ENCODE measurements around the gene SEMA3D.
A peak's percentile ranks its signal among the peaks of the same experiment; 100 is the strongest.
"Not testable (repeated sequence)": the region's sequence is repeated elsewhere in the genome, so short reads cannot be mapped to it uniquely, and the experiment has no call there.

SEMA3D gene

DNA sequence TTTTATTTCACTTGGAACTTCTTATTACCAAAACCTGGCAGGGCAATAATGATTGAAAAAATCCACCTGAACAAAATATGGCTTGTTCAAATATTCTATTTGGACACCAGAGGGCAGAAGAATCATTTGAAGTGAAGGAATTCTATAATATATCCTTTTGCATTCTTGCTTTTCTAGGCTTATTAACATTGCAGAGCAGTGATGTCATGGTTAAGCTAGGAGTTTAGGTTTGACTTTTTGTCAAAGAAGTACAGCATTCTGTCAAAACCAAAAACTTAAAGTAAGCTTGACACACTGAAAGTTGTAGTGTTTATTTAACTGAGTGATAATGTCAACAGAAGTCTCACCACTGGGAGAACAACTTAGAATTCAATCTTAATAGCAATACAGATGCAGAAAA is 156.0 kb downstream of the SEMA3D start:
- DNase-seq (ENCODE audit: low read depth): peak; percentile 48

DNA sequence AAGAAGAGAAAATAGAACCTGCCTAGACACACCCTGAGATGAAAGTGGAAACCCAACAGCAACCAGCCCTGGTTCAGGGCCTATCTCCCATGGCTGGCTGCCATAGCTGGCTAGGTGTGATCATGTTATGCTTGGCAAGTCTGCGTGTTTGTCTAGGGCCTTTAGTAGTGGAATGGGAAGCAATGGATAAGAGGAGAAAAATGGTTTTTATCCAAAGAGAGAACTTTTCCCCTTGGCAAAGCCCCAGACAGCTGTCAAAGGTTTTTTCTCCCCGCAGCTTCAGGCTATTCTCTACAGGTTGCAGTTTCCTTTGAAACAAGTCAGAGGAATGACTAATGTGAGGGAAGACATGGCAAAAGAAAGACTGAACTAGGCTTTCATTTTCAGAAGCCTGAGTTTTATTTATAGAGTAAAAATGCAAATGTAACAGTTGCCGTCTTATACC is 161.5 kb downstream of the SEMA3D start:
- DNase-seq (ENCODE audit: low read depth): no peak

DNA sequence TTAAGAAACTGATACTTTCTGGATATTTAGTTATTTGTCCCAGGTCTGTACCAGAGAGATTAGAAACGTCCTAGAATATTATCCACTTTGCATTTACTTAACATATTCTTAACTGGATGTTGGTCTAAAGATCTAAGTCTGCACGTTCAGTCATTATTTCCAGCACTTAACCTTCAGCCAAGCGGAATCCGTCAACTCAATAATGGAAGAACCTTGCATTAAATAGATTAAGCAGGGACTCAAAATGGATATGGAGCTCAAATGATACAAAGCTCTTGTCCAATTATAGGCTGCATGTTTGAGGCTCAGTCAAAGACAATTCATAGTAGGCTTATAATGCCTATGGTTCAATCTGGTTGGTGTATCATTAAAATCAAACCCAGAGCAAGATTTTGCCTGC is 162.9 kb downstream of the SEMA3D start:
- DNase-seq (ENCODE audit: low read depth): no peak

DNA sequence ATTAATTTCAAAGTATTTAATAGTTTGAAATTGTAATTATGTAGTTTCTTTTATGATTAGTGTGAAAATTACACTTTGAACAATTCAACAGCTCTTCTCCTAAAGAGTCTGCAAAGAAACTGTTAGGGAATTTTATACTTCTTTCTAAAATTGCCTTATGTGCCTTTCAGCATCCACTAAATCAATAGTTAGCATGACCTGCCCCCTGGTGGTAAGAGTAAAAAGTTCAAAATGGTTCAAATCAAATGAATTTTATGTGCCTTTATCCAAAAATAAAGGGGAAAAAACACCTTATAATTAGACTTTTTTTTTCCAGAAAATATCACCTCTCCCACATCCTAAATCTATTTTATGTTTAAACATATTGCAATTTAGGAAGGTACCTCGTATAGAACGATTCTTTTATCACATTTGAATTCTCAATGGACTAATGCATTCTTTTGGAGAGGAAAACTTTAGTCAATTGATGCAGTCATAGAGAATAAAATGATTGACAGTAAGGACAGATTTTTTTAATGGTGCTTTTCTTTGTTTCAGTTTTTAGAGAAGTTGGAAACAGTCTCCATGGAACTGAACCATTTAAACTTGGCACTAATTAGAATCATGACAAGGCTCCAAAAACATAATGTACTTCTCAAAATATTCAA is 163.7 kb downstream of the SEMA3D start:
- DNase-seq (ENCODE audit: low read depth): peak; percentile 21

DNA sequence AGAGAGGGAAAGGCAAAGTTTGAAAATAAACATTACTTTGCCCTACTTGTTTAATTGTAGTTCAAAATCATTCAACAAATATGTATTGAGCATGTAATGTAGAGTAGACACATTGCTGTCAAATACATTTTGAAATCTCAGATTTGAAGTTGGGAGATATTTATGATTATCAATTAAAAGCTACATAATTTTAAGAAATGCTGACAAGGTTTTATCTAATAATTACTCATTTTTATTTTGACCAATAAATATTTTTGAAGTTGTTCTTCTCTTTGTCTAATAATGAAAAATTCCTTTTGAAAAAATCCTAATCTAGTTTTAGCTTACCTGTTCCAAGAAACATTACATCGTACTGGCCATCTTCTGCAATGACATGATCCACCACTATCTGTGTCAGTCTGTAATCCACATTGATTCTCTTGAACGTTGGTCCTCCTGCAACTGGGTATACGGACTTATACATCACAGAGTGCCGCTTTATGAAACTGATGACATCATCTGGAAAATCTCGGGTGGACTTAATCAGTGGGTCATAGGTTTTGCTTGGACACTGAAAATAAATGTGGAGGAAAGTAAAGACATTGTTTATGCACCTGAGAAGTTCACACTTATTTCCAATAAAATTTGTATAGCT is 164.7 kb downstream of the SEMA3D start:
- DNase-seq (ENCODE audit: low read depth): no peak

DNA sequence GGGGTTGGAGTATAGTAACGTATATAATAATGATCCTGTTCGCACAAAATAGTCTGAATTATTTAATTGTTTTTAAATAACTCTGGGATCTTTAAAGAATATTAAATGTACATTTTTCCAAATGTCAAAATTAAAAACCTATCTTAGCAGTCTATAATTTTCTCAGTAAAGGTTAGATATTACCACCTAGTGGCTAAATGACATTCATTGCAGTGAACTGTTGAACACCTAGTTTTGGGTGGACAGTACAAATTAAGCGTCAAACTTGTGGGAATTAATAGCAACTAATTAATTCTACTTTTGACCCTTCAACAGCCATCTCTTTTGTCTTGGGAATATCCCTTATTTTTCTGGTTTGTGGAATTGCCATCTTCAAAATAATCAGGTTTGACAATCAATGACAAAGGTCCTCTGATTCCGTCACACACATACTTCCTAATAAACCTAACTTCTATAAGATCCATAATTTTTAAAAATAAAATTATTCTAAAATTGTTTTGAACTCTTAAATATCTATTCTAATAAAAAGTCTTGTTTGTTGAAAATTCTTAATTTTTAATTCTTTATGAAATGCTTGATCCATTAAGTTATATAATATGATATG is 165.7 kb downstream of the SEMA3D start:
- DNase-seq (ENCODE audit: low read depth): no peak

DNA sequence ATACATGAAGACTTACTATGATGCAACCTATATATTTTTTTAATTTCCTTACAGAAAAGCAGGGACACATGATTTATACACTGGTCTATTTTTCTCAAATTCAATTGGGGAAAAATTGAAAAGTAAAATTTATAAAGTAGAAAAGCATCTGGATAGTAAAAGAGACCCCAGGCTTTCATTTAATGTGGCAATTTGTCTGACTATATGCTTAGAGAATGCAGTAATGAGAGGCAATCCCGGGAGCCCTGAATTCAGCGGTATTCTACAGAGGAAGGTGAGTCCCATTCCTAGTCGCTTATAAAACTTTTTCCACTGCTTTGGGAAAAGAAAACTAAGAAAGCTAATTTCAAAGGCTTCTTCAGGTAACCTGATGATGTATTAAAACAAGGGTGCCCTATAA is 167.1 kb downstream of the SEMA3D start:
- no peak for DNase-seq (ENCODE audit: low read depth)

DNA sequence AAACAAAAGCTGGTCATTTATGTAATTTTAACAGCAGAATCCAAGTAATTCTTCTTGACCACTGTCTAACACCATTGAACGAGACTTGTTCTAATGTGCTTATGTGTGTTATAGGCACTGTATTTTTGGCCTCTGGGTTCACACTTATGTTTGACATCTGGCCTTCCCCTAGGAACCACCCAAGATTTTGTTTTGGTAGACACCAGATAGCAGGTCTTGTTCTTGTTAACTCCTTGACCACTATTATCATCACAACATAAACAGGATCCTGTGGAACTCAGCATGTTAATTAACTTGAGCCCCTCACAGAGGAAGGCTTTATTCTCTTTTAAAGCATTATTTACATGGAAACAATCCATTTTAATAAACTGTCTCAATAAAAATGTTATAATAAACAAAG is 167.7 kb downstream of the SEMA3D start:
- no peak for DNase-seq (ENCODE audit: low read depth)

DNA sequence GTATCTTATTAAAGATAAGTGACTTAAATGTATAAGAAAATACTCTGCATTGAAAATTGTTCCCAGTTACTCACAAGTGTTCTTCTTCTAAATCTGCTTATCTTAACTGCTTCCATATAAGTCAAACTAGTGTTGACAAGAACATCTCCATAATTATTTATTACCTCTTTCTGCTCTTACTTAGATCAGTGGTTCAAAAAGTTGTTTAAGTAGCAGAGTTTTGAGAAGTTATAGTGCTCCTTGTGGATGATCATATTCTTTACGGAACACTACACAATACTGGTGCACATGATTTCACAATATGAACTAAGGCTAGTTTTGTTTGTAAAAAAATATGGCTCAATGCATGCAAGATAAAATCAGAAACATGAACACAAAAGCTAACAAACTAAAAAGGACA is 168.4 kb downstream of the SEMA3D start:
- DNase-seq (ENCODE audit: low read depth): peak; percentile 33

DNA sequence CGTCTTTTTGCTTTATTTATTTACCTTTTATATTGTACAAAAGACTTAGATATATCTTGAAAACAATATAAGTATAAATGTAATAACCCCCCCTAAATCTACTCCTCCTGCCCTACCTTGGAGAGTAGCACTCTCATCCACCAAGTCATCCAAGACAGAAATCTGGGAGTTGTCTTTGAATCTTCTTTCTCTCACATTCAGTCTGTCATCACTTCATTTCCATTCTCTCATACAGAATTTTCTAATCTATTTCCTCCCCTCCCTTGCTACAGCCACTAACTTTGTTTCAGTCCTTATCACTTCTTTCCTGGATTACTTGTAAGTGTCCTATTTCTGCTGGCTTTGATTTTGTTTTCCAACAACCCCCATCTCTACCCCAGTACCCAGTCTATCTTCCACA is 170.6 kb downstream of the SEMA3D start:
- no peak for DNase-seq (ENCODE audit: low read depth)

DNA sequence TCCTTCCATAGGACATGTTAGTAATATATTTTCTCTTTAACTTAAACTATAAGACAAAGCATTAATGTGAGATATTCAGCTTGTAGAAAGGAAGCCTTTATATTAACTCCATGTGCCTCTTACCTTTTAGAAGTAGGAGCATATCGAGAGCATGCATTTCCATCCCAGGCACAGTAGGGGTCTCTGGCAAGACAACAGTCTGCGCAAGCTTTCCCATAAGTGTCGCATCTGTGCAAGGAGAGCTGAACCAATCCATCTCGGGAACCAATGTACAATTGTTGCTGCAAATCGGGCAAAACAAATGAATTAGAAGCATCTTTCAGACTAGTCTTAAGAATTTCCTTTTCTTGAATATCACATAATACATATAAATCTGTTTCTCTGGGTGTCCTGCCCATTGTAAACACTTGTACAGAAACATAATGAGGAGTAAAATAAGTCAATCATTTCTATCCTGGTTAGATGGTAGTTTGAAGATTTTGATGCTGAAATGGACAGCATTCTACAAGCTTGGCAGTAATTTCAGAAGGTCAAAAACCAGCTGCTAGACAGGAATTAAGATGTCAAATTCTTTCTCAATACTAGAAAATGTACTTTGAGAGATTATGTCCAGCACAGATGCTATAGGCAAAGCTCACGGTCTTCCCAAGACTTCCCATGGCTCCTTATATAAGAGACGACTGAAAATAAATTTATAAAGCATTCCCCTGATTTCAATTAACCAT is 171.8 kb downstream of the SEMA3D start:
- no peak for DNase-seq (ENCODE audit: low read depth)

DNA sequence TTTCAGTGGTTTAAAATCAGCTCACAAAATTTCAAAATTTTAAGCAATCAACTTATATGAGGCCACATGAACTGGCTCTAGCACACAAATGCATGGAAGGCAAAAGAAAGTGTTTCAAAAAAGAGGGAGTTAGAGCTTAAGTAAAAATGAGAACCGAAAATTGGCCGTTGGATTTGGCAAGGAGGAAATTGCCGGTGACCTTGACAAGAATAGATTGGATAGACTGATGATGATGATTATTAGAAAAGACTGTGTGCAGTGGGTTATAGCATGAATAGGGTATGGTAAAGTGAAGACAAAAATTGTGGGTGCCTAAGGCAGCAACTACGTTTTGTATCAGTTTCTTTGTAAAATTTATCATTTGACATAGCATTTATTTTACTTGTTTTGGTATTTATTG is 175.7 kb downstream of the SEMA3D start:
- no peak for DNase-seq (ENCODE audit: low read depth)

DNA sequence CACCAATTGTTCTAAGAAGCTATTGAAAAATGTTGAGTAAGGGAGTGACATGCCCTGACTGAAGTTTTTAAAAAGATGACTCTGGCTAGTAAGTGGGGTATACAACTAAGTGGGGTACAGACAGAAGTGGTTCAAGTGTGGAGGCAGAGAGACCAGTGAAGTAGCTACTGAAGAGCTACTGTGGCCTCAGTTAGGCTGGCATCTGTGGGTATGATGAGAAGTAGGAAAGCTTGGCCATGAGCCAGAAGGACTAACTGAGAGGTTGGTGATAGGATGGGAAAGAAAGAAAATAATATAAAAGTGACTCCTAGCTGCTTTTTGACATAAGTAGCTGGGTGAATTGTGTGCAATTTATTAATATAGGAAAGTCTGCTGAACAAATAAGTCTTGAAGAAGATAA is 176.6 kb downstream of the SEMA3D start:
- DNase-seq (ENCODE audit: low read depth): no peak

DNA sequence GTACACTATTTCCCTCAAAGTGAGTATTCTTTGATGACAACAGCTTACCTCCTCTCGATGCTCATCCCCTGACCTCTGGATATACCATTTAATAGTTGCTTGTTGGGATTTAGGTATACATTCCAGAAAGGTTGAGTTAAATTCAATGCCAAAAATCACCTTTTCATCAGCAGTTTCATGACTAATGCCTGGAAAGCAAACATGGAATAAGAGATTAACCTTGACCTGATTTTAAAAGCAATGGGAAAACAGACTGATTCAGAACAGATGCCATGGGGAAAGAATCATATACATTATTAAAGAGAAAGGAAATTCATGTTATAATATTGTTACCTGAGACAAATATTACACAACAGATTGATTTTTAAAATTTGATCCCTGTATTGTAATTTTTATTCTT is 180.1 kb downstream of the SEMA3D start:
- no peak for DNase-seq (ENCODE audit: low read depth)

DNA sequence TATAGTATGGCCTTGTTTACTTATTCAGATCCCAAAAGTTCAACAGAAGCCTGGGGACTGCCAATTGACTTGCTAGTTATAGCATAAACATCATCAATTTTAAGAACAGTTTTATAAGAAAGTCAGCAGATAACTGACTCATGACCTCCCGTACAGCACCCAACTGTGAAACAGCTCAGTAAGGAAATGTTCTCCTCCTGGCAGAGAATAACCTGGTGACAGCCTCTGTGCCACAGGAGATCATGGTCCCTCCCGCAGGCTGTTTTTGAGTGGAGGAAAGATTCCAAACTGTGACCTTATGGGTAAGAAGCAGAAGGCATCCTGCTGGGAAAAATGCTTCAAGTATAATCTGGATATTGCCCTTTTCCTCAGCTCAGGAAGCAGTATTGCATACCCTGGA is 182.5 kb downstream of the SEMA3D start:
- DNase-seq (ENCODE audit: low read depth): no peak

DNA sequence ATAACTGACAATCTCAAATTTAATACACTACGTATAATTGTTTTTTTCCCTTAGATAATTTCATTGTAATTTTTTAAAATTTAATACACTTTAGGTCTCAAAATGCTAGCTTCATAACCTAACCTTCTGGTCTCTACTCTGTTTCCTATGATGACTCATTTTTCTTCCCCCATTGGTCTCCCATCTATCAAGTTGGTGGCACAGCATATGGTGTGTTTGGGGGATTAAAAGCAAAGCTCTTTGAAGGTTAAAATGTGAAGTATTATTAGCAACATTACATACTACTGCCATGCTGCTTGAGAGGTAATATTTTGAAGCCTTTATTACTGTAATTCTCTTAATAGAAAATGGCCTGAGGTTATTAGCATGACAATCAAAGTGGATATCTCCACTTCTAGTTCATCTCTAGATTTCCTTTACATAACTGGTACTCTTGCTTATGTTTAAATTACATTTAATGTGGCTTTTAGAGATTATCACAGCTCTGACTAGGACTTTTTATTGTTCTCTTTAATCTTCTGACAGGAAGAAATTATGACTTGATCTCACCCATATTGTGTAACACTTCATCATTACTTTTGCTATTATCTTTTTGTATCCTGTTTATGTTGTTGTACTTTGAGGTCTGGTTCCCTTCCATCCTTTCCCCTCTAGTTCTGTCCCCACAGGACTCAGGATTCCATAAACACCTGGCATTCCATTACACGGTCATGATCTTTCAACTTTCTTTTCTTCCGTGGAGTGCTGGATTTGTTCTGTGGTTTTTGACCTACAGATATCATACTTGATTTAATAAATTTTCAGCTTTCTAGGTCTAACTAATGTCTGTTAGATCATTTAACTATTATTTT is 185.1 kb downstream of the SEMA3D start:
- DNase-seq (ENCODE audit: low read depth): no peak

DNA sequence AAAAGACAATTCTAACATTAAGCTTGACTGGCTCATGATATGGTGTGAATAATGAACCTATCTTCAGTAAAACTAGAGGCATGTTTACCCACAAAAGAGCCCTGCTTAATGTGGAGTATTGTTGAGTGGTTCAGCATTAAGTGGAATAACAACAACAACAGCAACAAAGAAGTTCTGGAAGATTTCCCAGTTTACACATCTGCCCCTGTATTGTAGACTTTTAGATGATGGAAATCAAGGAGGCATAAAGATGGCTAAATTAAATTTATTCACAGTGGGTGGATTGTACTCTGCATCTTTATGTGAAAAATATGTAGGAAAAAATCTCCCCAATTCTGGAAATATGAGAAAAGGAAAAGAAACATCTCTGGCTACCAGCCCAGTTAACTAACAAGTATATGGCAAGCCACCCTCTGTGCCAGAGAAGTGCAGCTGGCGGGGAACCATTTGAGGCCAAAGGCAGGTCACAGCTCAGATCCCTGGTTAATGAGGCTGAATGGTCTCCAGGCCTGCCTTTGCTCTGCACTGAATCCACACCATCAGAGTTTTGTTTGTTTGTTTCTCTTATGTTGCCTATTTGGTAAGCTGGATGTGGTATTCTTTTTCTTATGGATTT is 186.0 kb downstream of the SEMA3D start:
- peak; percentile 12 for DNase-seq (ENCODE audit: low read depth)

DNA sequence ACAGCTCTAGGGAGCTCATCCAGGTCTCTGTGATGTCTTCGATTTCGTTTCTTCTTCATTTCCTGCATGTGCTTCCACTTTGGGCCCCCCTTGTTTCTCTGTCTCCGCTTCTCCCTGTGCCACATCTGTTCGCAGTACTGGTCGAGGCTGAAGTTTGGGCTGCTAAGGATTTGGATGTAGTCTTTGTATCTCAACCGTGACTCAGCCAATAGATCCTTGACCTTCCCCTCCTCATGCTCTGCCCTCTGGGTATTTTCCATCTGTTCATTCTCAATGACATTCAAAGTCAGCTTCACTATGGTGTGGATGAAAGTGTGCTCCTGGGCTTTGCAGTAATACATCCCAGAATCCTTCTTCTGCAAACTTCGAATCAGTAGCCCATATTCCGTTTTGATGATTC is 187.4 kb downstream of the SEMA3D start:
- DNase-seq (ENCODE audit: low read depth): no peak

DNA sequence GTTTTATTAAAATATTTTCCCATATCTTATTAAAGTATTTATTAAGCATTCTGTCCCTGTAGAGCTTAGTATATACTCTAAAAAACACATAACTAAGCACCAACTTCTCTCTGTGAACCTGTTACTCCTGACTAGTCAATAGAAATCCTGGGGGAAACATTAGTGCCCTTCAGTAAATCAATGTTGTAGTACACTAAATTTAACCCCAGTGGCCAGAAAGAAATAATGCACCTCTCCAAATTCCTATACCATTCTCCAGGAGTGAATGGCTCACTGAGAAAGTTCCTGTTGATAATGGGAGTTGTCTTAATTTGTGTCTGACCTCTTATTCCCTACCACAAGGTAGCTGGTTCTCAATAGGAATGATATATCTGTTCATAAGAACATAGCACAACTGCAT is 188.2 kb downstream of the SEMA3D start:
- no peak for DNase-seq (ENCODE audit: low read depth)

DNA sequence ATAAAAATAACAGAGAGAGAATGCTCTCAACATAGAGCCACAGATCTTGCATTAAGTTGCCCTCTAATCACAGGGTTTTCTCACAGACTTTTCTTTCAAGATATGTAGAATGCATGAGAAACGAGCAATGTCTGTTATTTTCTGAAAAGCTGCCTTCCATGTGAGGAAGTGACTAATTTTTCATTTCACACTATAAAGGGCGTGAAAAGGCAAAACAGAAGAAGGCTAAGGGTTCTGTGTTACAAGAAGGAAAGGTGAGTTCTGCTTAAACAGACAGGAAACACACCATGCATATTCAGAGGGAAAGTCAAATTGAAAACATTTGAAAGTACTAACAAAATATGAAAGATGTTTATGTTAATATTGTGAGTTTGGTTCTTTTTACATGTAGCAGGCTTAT is 189.2 kb downstream of the SEMA3D start:
- DNase-seq (ENCODE audit: low read depth): no peak

DNA sequence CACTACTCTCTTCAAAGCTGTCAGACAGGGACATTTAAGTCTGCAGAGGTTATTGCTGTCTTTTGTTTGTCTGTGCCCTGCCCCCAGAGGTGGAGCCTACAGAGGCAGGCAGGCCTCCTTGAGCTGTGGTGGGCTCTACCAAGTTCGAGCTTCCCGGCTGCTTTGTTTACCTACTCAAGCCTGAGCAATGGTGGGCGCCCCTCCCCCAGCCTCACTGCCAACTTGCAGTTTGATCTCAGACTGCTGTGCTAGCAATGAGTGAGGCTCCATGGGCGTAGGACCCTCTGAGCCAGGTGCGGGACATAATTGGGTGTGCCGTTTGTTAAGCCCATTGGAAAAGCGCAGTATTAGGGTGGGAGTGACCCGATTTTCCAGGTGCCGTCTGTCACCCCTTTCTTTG is 193.9 kb downstream of the SEMA3D start:
- DNase-seq (ENCODE audit: low read depth): not testable (repeated sequence)

Measured in fibroblast of gingiva (primary cell).